HPDE6-E6E7 (cell line): ENCODE data around the gene RBM12.
"Not testable (repeated sequence)": the region's sequence is repeated elsewhere in the genome, so short reads cannot be mapped to it uniquely, and the experiment has no call there.

Experiments
- DNase-seq: peaks from one replicate; pipeline ENCODE4 v3.0.0; 2011; ENCODE audit warnings: missing footprints; ENCODE audit errors: extremely low spot score

The RBM12 gene, protein sequence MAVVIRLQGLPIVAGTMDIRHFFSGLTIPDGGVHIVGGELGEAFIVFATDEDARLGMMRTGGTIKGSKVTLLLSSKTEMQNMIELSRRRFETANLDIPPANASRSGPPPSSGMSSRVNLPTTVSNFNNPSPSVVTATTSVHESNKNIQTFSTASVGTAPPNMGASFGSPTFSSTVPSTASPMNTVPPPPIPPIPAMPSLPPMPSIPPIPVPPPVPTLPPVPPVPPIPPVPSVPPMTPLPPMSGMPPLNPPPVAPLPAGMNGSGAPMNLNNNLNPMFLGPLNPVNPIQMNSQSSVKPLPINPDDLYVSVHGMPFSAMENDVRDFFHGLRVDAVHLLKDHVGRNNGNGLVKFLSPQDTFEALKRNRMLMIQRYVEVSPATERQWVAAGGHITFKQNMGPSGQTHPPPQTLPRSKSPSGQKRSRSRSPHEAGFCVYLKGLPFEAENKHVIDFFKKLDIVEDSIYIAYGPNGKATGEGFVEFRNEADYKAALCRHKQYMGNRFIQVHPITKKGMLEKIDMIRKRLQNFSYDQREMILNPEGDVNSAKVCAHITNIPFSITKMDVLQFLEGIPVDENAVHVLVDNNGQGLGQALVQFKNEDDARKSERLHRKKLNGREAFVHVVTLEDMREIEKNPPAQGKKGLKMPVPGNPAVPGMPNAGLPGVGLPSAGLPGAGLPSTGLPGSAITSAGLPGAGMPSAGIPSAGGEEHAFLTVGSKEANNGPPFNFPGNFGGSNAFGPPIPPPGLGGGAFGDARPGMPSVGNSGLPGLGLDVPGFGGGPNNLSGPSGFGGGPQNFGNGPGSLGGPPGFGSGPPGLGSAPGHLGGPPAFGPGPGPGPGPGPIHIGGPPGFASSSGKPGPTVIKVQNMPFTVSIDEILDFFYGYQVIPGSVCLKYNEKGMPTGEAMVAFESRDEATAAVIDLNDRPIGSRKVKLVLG

DNA sequence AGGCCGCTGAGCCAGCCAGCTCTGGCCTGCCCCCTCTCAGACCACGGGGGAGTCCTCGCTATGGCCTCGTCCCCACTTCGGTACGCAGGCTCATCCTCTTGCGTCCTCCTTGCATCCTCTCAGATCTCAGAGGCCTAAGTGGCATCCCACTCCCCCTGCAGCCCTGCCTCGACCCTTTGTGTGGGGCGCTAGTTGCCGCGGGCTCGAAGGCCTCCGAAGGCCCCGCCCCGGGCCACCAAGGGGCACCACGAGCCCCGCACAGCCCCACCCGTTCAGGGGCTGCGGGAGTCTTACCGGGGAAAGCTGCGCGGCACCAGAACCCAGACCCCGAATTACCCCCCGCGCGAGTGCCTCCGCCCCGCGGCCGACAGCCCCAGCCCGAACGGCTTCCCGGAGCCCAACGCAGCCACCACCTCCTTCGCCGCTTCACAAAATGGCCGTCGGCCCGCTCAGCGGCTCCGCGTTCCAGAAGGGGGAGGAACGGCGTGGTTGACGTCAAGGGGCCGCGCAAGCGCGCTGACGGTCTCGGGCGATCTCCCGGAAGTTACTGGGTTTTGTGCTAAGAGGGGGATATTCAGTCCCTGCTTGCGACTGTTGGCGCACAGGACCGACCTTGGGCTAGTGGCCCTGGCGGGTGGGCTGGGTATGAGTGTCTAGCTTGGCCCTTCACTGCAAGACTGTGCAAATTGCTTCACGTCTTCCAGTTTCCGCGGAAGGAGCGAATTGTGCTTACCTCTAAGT, at the start of gene RBM12, which contains the start of gene CPNE1:
RBM12 (minus strand) TSS at position 435 of the 741 bp plus-strand sequence. CDS start 9,578 bp downstream, outside the sequence.
CPNE1 (minus strand) TSS at position 435 of the 741 bp plus-strand sequence. CDS start 31,977 bp downstream, outside the sequence.
- peak; percentile 100 for DNase-seq

DNA sequence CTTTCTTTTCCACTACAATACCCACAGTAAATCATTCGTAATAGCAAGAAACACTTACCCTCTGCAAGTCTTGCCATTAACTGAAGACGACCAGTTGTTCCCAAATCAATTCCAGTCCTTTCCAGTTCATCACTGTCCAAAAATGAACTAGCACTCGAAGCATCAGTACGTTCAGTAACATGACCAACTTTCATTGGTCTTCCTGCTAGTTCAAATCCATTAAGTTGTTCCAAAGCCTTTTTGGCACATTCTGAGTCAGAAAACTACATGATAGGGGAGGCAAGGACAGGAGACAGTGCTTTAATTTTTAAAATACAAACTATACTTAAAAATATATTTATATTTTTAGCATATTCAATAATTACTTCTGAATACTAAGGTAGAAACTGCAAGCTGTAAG, 49.4 kb upstream of the RBM12 start:
- DNase-seq: no peak

DNA sequence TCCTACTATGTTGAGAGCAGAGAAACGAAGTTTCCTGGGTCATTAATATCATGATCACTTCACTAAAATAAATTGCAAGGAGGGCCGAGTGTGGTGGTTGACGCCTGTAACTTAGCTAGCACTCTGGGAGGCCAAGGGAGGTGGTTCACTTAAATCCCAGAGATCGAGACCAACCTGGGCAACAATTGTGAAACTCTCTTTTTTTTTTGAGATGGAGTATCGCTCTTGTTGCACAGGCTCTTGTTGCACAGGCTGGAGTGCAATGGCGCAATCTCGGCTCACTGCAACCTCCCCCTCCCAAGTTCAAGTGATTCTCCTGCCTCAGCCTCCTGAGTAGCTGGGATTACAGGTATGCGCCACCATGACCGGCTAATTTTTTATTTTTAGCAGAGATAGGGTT, 48.4 kb upstream of the RBM12 start:
- DNase-seq: not testable (repeated sequence)

DNA sequence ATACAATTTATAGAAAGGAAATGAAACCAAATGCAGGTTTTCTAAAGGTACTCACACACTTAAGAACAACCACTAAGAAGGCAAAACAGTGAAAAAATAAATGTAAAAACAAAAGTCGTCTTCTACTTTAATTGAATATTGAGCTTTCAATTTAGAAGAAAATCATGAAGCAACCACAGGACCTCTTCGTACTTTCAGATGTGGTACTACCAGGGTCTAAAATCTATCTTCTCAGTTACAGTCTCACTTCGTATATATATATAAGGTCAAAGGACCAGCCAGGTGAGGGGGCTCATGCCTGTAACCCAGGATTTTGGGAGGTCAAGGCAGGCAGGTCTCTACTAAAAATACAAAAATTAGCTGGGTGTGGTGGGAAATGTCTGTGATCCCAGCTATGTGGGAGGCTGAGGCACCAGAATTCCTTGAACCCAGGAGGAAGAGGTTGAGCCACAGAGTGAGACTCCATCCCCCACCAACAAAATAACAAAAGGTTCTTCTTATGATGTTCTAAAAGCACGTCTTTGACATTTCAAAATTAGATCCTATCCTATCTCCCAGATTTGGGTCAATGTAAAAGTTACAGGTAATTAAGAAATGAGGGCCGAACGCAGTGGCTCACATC, 47.0 kb upstream of the RBM12 start:
- no peak for DNase-seq

DNA sequence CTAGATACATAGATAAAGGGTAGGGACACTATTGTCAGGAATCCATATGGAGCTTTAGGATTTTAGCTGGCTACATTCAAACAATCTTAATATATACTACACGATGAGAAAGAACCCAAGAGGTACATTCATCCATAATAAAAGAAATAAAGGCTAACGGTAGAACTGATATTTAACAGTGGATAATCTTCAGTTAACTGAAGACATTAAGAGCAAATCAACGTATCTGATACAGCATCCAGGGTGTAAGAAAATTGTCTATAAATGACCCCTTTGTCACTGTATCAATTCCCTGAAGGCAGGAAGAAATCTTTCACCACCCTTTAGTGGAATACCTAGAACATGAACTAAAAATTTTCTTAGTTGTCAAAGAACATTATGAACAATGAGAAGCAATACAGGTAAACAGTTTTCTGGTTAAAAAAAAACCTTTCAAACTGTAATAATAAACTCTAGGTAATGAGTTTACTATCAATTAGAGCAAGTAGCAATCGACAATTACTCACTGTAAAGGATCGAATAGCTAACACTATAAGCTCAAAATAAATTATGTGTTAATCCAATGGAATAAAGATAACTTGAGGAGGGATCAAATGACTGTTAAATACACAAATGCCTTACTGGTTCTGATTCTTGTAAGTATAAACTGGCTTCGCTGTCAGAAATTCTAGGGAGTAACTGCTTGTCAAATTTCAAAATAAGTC, 46.3 kb upstream of the RBM12 start:
- DNase-seq: no peak

DNA sequence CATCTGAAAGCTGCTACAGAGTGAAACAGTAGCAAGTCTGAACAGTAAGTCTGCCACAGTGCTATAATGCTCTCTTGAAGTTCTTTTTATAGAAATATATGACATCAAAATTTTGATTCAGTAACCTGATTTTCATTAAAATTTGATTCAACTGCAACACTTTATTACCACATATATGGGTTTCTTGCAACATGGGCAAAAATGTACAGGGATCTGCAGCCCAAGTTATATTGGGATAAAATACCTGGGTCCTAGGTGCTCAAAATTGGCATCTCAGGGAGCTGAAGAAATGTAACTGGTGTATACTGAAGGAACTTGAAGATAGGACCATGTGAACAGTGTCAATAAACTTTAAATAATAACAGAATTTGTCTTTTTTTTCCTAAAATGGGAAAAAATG, 45.3 kb upstream of the RBM12 start:
- DNase-seq: no peak

DNA sequence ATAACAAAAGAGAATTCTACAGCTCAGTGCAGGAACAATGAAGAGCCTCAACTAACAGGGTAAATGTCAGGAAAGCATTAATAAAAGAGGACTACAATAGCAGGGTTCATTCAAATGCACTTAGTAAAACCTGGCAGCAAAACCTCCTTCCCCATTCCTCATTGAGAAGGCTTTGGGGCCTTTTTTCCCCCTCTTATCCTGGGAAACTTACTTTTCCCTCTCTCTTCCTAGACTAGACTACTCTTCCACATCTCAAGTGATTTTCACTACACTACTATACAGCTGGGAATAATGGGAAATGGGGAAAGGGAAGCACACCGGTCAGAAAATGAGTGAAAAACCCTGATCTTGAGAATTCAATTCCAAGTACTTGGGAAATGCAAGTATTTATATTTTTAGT, 44.6 kb upstream of the RBM12 start:
- DNase-seq: no peak

DNA sequence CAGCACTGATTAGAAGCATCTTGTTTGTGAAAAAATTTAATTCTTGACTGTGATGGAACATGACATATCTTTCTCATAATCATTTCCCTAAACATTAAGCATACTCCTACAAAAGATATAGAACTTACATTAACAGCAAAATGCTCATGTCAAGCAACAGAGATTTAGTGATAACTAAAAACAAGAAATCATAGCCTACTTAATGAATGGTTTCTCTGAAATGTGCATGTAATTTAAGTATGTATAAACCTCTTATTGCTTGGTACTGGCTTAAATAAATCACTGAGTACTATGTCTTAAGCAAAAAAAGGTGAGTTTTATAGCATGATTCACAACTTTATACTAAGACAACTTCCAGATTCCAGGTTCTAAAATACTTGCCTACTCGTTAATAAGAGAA, 43.8 kb upstream of the RBM12 start:
- no peak for DNase-seq

DNA sequence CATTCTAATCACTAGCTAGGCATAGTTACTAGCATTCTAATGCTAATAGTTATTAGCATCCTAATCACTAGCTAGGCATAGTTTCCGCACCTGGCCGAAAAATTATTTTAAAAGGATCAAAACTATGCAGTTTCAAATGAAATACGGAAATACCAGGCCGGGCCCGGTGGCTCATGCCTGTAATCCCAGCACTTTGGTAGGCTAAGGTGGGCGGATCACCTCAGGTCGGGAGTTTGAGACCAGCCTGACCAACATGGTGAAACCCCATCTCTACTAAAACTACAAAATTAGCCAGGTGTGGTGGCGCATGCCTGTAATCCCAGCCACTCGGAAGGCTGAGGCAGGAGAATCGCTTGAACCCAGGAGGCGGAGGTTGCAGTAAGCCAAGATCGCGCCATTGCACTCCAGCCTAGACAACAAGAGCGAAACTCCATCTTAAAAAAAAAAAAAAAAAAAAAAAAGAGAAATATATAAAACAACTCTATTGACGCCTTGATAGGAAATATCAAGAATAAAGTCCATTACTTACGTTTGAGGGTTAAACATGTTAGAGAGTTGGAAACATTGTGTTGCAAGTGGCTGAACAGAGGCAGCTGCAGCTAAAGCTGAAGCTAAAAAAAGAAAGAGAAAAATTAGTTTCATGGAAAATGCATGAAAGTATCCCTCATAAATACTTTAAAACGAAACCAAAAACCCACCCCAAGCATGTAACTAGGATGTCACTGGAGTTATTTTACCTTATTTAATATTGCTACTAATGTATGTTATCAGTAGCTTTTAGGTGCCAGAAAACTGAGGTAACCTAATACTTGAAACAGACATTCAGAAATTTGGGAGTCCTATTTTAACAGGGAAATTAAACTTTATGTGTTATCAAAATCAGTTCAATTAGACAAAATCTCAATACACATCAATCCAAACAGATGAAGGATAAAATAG, 42.2 kb upstream of the RBM12 start:
- DNase-seq: not testable (repeated sequence)

DNA sequence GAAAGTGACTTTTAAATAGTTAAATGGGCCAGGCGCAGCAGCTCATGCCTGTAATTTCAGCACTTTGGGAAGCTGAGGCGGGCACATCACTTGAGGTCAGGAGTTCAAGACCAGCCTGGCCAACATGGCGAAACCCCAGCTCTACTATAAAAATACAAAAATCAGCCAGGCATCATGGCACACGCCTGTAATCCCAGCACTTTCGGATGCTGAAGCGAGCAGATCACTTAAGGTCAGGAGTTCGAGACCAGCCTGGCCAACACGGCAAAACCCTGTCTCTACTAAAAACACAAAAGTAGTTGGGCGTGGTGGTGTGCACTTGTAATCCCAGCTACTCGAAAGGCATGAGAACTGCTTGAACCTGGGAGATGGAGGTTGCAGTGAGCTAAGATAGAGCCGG, 41.2 kb upstream of the RBM12 start:
- not testable (repeated sequence) for DNase-seq

DNA sequence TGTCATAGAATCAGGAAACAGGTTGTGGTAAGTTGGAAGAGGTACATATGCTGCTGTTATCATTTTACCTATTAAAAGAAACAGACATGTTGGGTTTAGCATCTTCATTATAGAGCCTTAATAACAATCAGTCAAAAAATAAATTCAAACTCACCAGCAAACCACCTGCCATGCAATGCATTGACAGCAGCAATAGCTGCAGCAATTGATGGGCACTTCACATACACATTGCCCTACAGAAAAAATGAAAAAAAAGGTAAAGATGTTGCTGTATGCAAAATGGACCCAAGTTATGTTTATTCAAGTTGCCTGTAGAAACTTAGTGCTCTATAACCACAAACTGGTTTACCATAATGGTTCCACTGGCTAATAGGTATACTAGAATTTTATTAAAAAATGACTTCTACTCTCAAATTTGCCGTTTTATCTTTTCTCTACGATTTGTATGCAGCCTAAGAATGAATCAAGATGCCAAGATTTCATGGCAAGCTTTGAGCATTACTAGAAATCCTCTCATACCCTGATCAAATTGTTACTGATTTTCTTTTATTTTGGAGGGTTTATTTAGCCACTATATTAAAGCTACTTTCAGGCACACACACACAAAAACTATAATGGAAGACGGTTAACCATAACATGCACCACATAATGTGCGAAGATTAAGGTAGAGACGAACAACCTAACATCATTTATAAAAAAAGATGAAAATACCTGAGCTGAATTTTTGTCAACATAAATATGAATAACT, 40.0 kb upstream of the RBM12 start:
- DNase-seq: no peak

DNA sequence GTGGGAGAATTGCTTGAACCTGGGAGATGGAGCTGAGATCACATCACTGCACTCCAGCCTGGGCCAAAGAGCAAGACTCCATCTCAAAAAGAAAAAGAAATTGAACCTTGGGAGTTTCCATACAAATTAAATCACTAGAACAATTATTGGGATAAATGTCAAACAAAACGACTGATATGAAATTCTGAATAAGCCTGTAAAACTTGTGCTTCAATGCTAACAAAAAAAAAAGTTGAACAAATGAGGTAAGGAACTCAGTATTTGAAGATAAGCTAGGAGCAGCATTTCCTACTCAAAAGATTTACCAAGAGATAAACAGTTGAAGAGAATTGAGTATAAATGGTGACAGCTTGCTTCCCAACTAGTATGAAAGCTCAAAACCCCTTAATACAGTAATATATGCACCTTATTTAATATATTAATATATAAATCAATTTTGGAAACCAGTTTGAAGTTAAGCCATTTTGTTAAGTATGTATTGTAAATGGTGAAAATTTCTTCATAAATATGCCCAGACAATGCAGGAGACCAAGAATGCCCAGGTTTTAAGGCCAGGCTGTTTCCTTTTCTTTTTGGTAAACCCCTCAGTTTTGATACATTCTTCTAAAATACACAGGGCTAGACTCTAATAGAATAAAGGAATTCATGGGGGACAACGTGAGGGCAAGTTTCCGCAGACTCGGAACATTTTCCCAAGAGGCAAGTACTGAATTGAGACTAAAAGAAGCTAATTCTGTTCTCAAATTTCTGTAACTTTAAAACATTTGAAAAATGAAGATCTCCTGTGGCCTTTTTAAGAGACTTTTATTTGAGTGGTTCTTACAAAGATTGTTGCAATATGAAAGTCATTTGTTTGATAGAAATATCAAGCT, 38.4 kb upstream of the RBM12 start:
- no peak for DNase-seq

DNA sequence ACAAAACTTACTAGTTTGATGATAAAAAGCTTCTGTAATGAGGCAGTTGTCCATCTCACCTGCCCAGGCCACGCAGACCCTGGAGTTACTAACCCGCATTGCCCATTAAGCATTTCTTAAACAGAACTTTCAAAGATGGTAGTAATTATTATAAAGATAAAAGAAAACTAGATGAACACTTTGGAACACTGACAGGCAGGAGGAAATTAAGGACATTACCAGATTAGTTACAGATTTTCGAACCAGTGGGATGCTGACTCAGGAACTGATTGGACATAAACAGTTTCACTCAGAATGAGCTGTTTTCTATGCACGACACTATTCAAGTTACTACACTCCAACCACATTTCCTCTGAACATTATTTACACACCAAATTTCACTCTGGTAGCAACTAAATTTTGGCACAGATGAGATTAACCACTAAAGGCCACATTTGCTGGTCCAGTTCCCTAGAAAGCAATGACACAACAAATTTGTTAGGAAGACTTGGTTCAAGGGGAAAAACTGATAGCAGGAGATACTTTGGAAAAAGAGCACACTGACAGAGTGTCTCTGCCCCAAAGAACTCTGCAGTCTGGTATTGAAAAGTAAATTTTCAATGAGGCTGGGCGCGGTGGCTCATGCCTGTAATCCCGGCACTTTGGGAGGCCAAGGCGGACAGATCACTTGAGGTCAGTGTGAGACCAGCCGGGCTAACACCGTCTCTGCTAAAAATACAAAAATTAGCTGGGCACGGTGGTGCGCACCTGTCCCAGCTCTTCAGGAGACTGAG, 37.5 kb upstream of the RBM12 start:
- DNase-seq: no peak

DNA sequence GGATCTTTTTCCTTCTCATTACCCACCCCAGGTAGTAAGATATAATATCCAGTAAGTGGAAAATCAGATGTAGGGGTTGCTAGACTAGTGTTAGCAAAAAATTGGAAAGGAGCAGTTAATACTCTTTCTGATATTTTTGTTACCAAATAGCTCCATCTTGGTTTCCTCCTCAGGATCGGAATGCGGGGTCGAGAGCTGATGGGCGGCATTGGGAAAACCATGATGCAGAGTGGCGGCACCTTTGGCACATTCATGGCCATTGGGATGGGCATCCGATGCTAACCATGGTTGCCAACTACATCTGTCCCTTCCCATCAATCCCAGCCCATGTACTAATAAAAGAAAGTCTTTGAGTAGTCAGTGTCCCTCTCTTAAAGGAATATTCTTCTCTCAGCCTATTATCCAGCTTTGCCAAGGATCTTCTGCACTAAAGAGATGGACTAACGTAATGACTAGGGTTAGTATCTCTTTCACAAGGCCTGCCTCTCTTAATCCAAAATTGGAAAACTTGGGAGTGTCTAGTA, 36.0 kb upstream of the RBM12 start:
- DNase-seq: no peak

DNA sequence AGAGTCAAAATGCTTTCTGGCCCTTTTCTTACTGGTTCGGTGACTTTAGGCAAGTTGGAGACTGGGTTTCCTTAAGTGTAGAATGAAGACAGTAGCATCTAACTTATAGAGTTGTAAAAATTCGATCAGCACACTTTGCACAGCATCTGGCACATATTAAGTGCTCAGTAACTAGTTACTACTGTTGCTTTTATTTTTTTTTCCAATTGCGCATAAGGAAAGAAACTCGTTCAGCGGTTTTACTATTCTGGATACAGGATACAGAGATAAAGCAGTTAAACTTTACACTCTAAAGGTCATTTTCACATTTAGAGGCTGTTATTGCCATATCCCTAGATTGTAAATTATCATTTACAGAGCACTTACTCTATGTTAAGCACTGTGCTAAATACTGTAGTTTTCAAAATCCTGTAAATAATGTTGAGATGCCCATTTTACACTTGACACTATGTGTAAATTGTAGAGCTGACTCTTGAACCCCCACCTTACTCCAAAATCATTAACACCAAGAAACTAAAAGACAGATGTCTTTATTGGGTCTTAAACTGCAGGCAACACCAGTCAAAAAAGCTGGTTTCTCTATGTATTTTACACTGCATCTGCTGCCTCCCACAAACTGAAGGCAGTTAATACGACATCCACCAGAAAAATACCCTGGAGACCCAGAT, 35.4 kb upstream of the RBM12 start:
- DNase-seq: no peak
